Mesenchymal stem cell (in vitro differentiated cells and primary cell): Measurements from ENCODE around the gene MADD.

Experiments used
- DNase-seq: peaks from one replicate; pipeline ENCODE4 v3.0.0-alpha.2; 2013
- H2AFZ ChIP-seq: one replicate; pipeline ENCODE4 v1.6.1; 2013; ENCODE audit warnings: low read depth, mild to moderate bottlenecking, control low read depth, inconsistent platforms, low read length, moderate library complexity
- H2AK5ac ChIP-seq: 2 replicates; pipeline ENCODE4 v1.6.1; 2013; ENCODE audit warnings: low read length, moderate library complexity, mild to moderate bottlenecking, inconsistent platforms; ENCODE audit not compliant: severe bottlenecking
- H2BK120ac ChIP-seq: one replicate; pipeline ENCODE4 v1.6.1; 2013; ENCODE audit warnings: low read depth, mild to moderate bottlenecking, inconsistent platforms, low read length, moderate library complexity
- H2BK12ac ChIP-seq, 2 experiments: one replicate each; pipeline ENCODE4 v1.6.1; 2013; ENCODE audit warnings: inconsistent platforms in 2 of 2, low read length in 2 of 2, mild to moderate bottlenecking in 2 of 2, moderate library complexity in 2 of 2, control low read depth in 1 of 2
- H2BK15ac ChIP-seq: one replicate; pipeline ENCODE4 v1.6.1; 2013; ENCODE audit warnings: mild to moderate bottlenecking, low read depth, inconsistent platforms; ENCODE audit not compliant: poor library complexity, severe bottlenecking
- H2BK5ac ChIP-seq: 2 replicates; pipeline ENCODE4 v1.6.1; 2013; ENCODE audit warnings: low read depth, mild to moderate bottlenecking, low read length, control low read depth, inconsistent platforms; ENCODE audit not compliant: poor library complexity, severe bottlenecking
- H3K14ac ChIP-seq, 2 experiments: one replicate each; pipeline ENCODE4 v1.6.1; 2013; ENCODE audit warnings: inconsistent platforms in 2 of 2, low read length in 2 of 2, control low read depth in 1 of 2, mild to moderate bottlenecking in 1 of 2, moderate library complexity in 1 of 2
- H3K18ac ChIP-seq, 2 experiments: one replicate each; pipeline ENCODE4 v1.6.1; 2013; ENCODE audit warnings: inconsistent platforms in 2 of 2, low read length in 2 of 2, control low read depth in 1 of 2, low read depth in 1 of 2, mild to moderate bottlenecking in 1 of 2
- H3K23ac ChIP-seq, 2 experiments: one replicate each; pipeline ENCODE4 v1.6.1; 2013; ENCODE audit warnings: inconsistent platforms in 2 of 2, low read length in 2 of 2, mild to moderate bottlenecking in 2 of 2, moderate library complexity in 2 of 2, control low read depth in 1 of 2
- H3K27ac ChIP-seq: 2 replicates; pipeline ENCODE4 v1.5.1; 2013; ENCODE audit warnings: mild to moderate bottlenecking, moderate library complexity, low read length, control low read depth, inconsistent platforms; ENCODE audit not compliant: poor library complexity, severe bottlenecking
- H3K27me3 ChIP-seq, 2 experiments: 2 replicates each; pipeline versions ENCODE4 v1.6.1 to v1.7.0; 2013; ENCODE audit warnings: low read length in 2 of 2, mild to moderate bottlenecking in 2 of 2, moderate library complexity in 2 of 2, control low read depth in 1 of 2, inconsistent platforms in 1 of 2; ENCODE audit not compliant: control insufficient read depth in 1 of 2, insufficient read depth in 1 of 2
- H3K36me3 ChIP-seq, 2 experiments: 2 replicates each; pipeline versions ENCODE4 v1.6.1 to v1.7.0; 2013; ENCODE audit warnings: low read length in 2 of 2, control low read depth in 1 of 2, inconsistent platforms in 1 of 2, low read depth in 1 of 2, mild to moderate bottlenecking in 1 of 2; ENCODE audit not compliant: insufficient read depth in 2 of 2, control insufficient read depth in 1 of 2
- H3K4ac ChIP-seq, 2 experiments: one replicate each; pipeline ENCODE4 v1.6.1; 2013; ENCODE audit warnings: inconsistent platforms in 2 of 2, low read length in 2 of 2, mild to moderate bottlenecking in 2 of 2, moderate library complexity in 2 of 2, control low read depth in 1 of 2, low read depth in 1 of 2
- H3K4me1 ChIP-seq: 2 replicates; pipeline ENCODE4 v1.6.1; 2013; ENCODE audit warnings: low read depth, low read length, control low read depth; ENCODE audit not compliant: control insufficient read depth, insufficient read depth
- H3K4me2 ChIP-seq: 2 replicates; pipeline ENCODE4 v1.6.1; 2013; ENCODE audit warnings: low read length, mild to moderate bottlenecking, inconsistent platforms; ENCODE audit not compliant: poor library complexity, severe bottlenecking
- H3K4me3 ChIP-seq, 2 experiments: 2 replicates each; pipeline versions ENCODE4 v1.5.1 to v1.7.0; 2013; ENCODE audit warnings: low read length in 2 of 2, mild to moderate bottlenecking in 2 of 2, control low read depth in 1 of 2, low read depth in 1 of 2; ENCODE audit not compliant: insufficient read depth in 1 of 2
- H3K79me1 ChIP-seq: replicated peaks from 2 replicates; pipeline ENCODE4 v1.6.1; 2013; ENCODE audit warnings: mild to moderate bottlenecking, control low read depth, low read length, inconsistent platforms; ENCODE audit not compliant: poor library complexity, severe bottlenecking
- H3K9ac ChIP-seq: 2 replicates; pipeline ENCODE4 v1.7.0; 2013; ENCODE audit warnings: mild to moderate bottlenecking, low read length, moderate library complexity
- H3K9me3 ChIP-seq: 2 replicates; pipeline ENCODE4 v1.7.0; 2013; ENCODE audit warnings: mild to moderate bottlenecking, low read length; ENCODE audit not compliant: control insufficient read depth
- H4K8ac ChIP-seq: one replicate; pipeline ENCODE4 v1.6.1; 2013; ENCODE audit warnings: inconsistent platforms, mild to moderate bottlenecking, low read length, moderate library complexity
- H4K91ac ChIP-seq: one replicate; pipeline ENCODE4 v1.6.1; 2013; ENCODE audit warnings: mild to moderate bottlenecking, low read length, inconsistent platforms
- WGBS: methylation state at CpG from one replicate; pipeline ENCODE4 v1.1.7; 2013; ENCODE audit warnings: mixed read lengths; 5-methylcytosine and 5-hydroxymethylcytosine counted together

Gene MADD

GRCh38 chr11:47264521-47264920 lies 5.4 kb upstream of the MADD start:
- peak overlapping the region in 1 of 2 experiments; percentile 76 for H3K18ac ChIP-seq
- no peak overlapping the region for H3K9ac ChIP-seq
- H4K91ac ChIP-seq, result no peak overlapping the region

GRCh38 chr11:47267876-47268275 lies 2.1 kb upstream of the MADD start:
- H3K14ac ChIP-seq, result no peak overlapping the region
- peak overlapping the region; percentile 99 for H3K27ac ChIP-seq
- 71% methylated on average over 6 of the region's 6 CpGs for WGBS

More at GRCh38 chr11:47264521-47264920, 5.4 kb upstream of the MADD start:
- Histone ChIP-seq H3K36me3 (peaks cover 0 to 10% of the 10 kb centered on the region in 2 experiments), H3K4ac (peak overlapping the region in 1 of 2 experiments; percentile 9), H3K4me2 (no peak overlapping the region), H2AFZ (no peak overlapping the region), H3K4me1 (peaks cover 22% of the 10 kb centered on the region), H4K8ac (no peak overlapping the region), H2BK5ac (no peak overlapping the region), H3K4me3 (no peak overlapping the region), H3K27me3 (no peaks in the 10 kb centered on the region), H3K9me3 (no peaks in the 10 kb centered on the region), H2BK12ac (peak overlapping the region; percentile 2 to 94), H3K14ac (no peak overlapping the region), H2BK120ac (peak overlapping the region; percentile 11), H2AK5ac (peak overlapping the region; percentile 10), H3K79me1 (no peaks in the 10 kb centered on the region), H3K23ac (no peak overlapping the region), H2BK15ac (no peak overlapping the region), H3K27ac (no peak overlapping the region)
- 64% methylated on average over 4 of the region's 4 CpGs for WGBS
- DNase-seq, result no peak

GRCh38 chr11:47268448-47269001 lies 1.4 kb upstream of the MADD start:
- Histone ChIP-seq H3K18ac (peak overlapping the region; percentile 74 to 95), H3K79me1 (peaks cover 3% of the 10 kb centered on the region), H2BK12ac (peak overlapping the region; percentile 72 to 84), H3K27ac (peak overlapping the region; percentile 99), H2AFZ (no peak overlapping the region), H2BK15ac (no peak overlapping the region), H2BK5ac (peak overlapping the region; percentile 68), H3K36me3 (no peaks in the 10 kb centered on the region), H2AK5ac (peak overlapping the region; percentile 63), H3K9me3 (no peaks in the 10 kb centered on the region), H3K4me2 (peak overlapping the region; percentile 43), H3K4ac (peak overlapping the region; percentile 79 to 80), H3K4me1 (peaks cover 21% of the 10 kb centered on the region), H3K9ac (peak overlapping the region; percentile 76), H3K27me3 (no peaks in the 10 kb centered on the region), H3K4me3 (peak overlapping the region in 1 of 2 experiments; percentile 69), H3K23ac (peak overlapping the region in 1 of 2 experiments; percentile 17), H4K8ac (peak overlapping the region; percentile 98), H3K14ac (no peak overlapping the region), H4K91ac (peak overlapping the region; percentile 91), H2BK120ac (peak overlapping the region; percentile 88)
- DNase-seq, result no peak
- 35% methylated on average over 13 of the region's 13 CpGs for WGBS

More at GRCh38 chr11:47267876-47268275, 2.1 kb upstream of the MADD start:
- peak overlapping the region; percentile 91 for H4K91ac ChIP-seq
- peak overlapping the region; percentile 50 for H2AK5ac ChIP-seq
- H4K8ac ChIP-seq, result peak overlapping the region; percentile 98
- no peak overlapping the region for H2BK5ac ChIP-seq
- peak overlapping the region in 1 of 2 experiments; percentile 79 for H3K4ac ChIP-seq
- no peaks in the 10 kb centered on the region for H3K9me3 ChIP-seq
- H3K4me2 ChIP-seq, result no peak overlapping the region
- H3K18ac ChIP-seq, result peak overlapping the region; percentile 74 to 95
- no peaks in the 10 kb centered on the region for H3K36me3 ChIP-seq
- peak overlapping the region; percentile 88 for H2BK120ac ChIP-seq
- no peak overlapping the region for H3K9ac ChIP-seq
- peak overlapping the region; percentile 73 for H2BK15ac ChIP-seq
- peak overlapping the region; percentile 72 to 84 for H2BK12ac ChIP-seq
- no peak overlapping the region for H2AFZ ChIP-seq
- H3K23ac ChIP-seq, result no peak overlapping the region
- peaks cover 21% of the 10 kb centered on the region for H3K4me1 ChIP-seq
- no peak overlapping the region for H3K4me3 ChIP-seq
- H3K27me3 ChIP-seq, result no peaks in the 10 kb centered on the region
- H3K79me1 ChIP-seq, result peaks cover 3% of the 10 kb centered on the region
- DNase-seq, result no peak

GRCh38 chr11:47269002-47269828 lies 718 bp upstream of the MADD start:
- Histone ChIP-seq H3K27me3 (no peaks in the 10 kb centered on the region), H3K36me3 (no peaks in the 10 kb centered on the region), H2BK120ac (peak overlapping the region; percentile 99), H3K9ac (peak overlapping the region; percentile 91), H3K27ac (peak overlapping the region; percentile 99), H3K4me2 (peak overlapping the region; percentile 89), H3K14ac (peak overlapping the region in 1 of 2 experiments; percentile 92), H3K18ac (peak overlapping the region; percentile 95 to 100), H3K4me3 (peak overlapping the region; percentile 79 to 83), H3K79me1 (peaks cover 6% of the 10 kb centered on the region), H2AK5ac (peak overlapping the region; percentile 38), H4K8ac (peak overlapping the region; percentile 98), H2BK12ac (peak overlapping the region; percentile 82 to 99), H2AFZ (peak overlapping the region; percentile 90), H3K4ac (peak overlapping the region; percentile 97 to 98), H3K23ac (peak overlapping the region; percentile 63 to 79), H2BK15ac (peak overlapping the region; percentile 99), H4K91ac (peak overlapping the region; percentile 100), H3K9me3 (no peaks in the 10 kb centered on the region), H3K4me1 (peaks cover 21% of the 10 kb centered on the region), H2BK5ac (peak overlapping the region; percentile 92)
- WGBS, result under 1% methylated on average over 46 of the region's 52 CpGs
- DNase-seq, result peak; percentile 93
